H9 (cell line): Measurements from ENCODE around the gene ICAM4. TPM values are rescaled to one million over a fixed set of nuclear protein-coding genes. Genes with fewer than 3 reads are reported as not detected.

ENCODE experiments used
- DNase-seq: peaks from one replicate; pipeline ENCODE4 v3.0.0-alpha.2; 2017
- H2AFZ ChIP-seq: one replicate; pipeline ENCODE4 v1.6.1; 2013; ENCODE audit warnings: mild to moderate bottlenecking, low read length, control low read depth, moderate library complexity
- H2AK5ac ChIP-seq: 2 replicates; pipeline ENCODE4 v1.6.1; 2013; ENCODE audit warnings: low read length, control low read depth, mixed read lengths; ENCODE audit not compliant: insufficient read length
- H2BK120ac ChIP-seq: one replicate; pipeline ENCODE4 v1.6.1; 2013; ENCODE audit warnings: low read depth, mild to moderate bottlenecking, low read length, control low read depth, inconsistent platforms; ENCODE audit not compliant: poor library complexity, severe bottlenecking
- H2BK12ac ChIP-seq: 2 replicates; pipeline ENCODE4 v1.6.1; 2013; ENCODE audit warnings: low read length, control low read depth, mixed read lengths, low read depth; ENCODE audit not compliant: insufficient read length
- H2BK15ac ChIP-seq: 2 replicates; pipeline ENCODE4 v1.6.1; 2013; ENCODE audit warnings: low read depth, low read length, control low read depth
- H2BK20ac ChIP-seq: one replicate; pipeline ENCODE4 v1.6.1; 2013; ENCODE audit warnings: low read depth, mild to moderate bottlenecking, low read length, control low read depth, inconsistent platforms; ENCODE audit not compliant: poor library complexity, severe bottlenecking
- H2BK5ac ChIP-seq: 2 replicates; pipeline ENCODE4 v1.6.1; 2013; ENCODE audit warnings: low read length, control low read depth, mixed read lengths; ENCODE audit not compliant: insufficient read length
- H3K14ac ChIP-seq: 2 replicates; pipeline ENCODE4 v1.6.1; 2013; ENCODE audit warnings: low read length, control low read depth; ENCODE audit not compliant: insufficient read depth
- H3K18ac ChIP-seq: 2 replicates; pipeline ENCODE4 v1.6.1; 2013; ENCODE audit warnings: low read depth, mild to moderate bottlenecking, mixed read lengths, low read length, control low read depth; ENCODE audit not compliant: insufficient read length
- H3K23ac ChIP-seq: 2 replicates; pipeline ENCODE4 v1.6.1; 2013; ENCODE audit warnings: low read length, control low read depth, mixed read lengths, low read depth; ENCODE audit not compliant: insufficient read length
- H3K23me2 ChIP-seq: 2 replicates; pipeline ENCODE4 v1.6.1; 2013; ENCODE audit warnings: low read depth, mild to moderate bottlenecking, mixed read lengths, low read length, control low read depth; ENCODE audit not compliant: insufficient read length, poor library complexity, severe bottlenecking
- H3K27ac ChIP-seq: 2 replicates; pipeline ENCODE4 v1.5.1; 2013; ENCODE audit warnings: low read length, control low read depth, mixed read lengths, low read depth; ENCODE audit not compliant: insufficient read length
- H3K27me3 ChIP-seq: 2 replicates; pipeline ENCODE4 v1.6.1; 2013; ENCODE audit warnings: low read length, control low read depth, inconsistent platforms; ENCODE audit not compliant: insufficient read depth
- H3K4ac ChIP-seq: 2 replicates; pipeline ENCODE4 v1.6.1; 2013; ENCODE audit warnings: low read depth, mild to moderate bottlenecking, control low read depth, inconsistent platforms, low read length, moderate library complexity
- H3K4me1 ChIP-seq: 2 replicates; pipeline ENCODE4 v1.6.1; 2013; ENCODE audit warnings: low read length, control low read depth, inconsistent platforms; ENCODE audit not compliant: insufficient read depth
- H3K4me2 ChIP-seq: 2 replicates; pipeline ENCODE4 v1.6.1; 2013; ENCODE audit warnings: low read length, control low read depth, mixed read lengths; ENCODE audit not compliant: insufficient read length, insufficient read depth
- H3K56ac ChIP-seq: 2 replicates; pipeline ENCODE4 v1.6.1; 2013; ENCODE audit warnings: low read depth, mild to moderate bottlenecking, mixed read lengths, low read length, control low read depth; ENCODE audit not compliant: insufficient read length
- H3K79me1 ChIP-seq: 2 replicates; pipeline ENCODE4 v1.6.1; 2013; ENCODE audit warnings: low read depth, mild to moderate bottlenecking, moderate library complexity, low read length, control low read depth, inconsistent platforms; ENCODE audit not compliant: insufficient read depth, poor library complexity, severe bottlenecking
- H3K79me2 ChIP-seq: 2 replicates; pipeline ENCODE4 v1.6.1; 2013; ENCODE audit warnings: low read length, control low read depth, inconsistent platforms; ENCODE audit not compliant: insufficient read depth
- H3K9ac ChIP-seq: 2 replicates; pipeline ENCODE4 v1.6.1; 2013; ENCODE audit warnings: low read length, control low read depth, mixed read lengths; ENCODE audit not compliant: insufficient read length; ENCODE audit errors: extremely low read depth
- H3K9me3 ChIP-seq: one replicate; pipeline ENCODE4 v1.6.1; 2013; ENCODE audit warnings: low read depth, low read length, inconsistent platforms; ENCODE audit not compliant: control insufficient read depth
- H3T11ph ChIP-seq: one replicate; pipeline ENCODE4 v1.6.1; 2013; ENCODE audit warnings: mild to moderate bottlenecking, low read length, control low read depth, inconsistent platforms
- H4K20me1 ChIP-seq: one replicate; pipeline ENCODE4 v1.6.1; 2013; ENCODE audit not compliant: control insufficient read depth, insufficient read length, insufficient read depth
- H4K5ac ChIP-seq: 2 replicates; pipeline ENCODE4 v1.6.1; 2013; ENCODE audit warnings: low read depth, mild to moderate bottlenecking, mixed read lengths, low read length, control low read depth; ENCODE audit not compliant: insufficient read length
- H4K8ac ChIP-seq: replicated peaks from 2 replicates; pipeline ENCODE4 v1.6.1; 2013; ENCODE audit warnings: low read length, control low read depth, mixed read lengths, low read depth; ENCODE audit not compliant: insufficient read length
- H4K91ac ChIP-seq: 2 replicates; pipeline ENCODE4 v1.6.1; 2013; ENCODE audit warnings: low read depth, mild to moderate bottlenecking, moderate library complexity, mixed read lengths, low read length, control low read depth; ENCODE audit not compliant: insufficient read length
- H3K27ac Mint-ChIP-seq, 3 experiments: 2 replicates in 2 of 3; 3 replicates in 1 of 3; pipeline ENCODE4 v1.8.0; 2020 to 2021; ENCODE audit warnings: mixed read lengths in 3 of 3, mild to moderate bottlenecking in 1 of 3, moderate library complexity in 1 of 3
- H3K27me3 Mint-ChIP-seq: 2 replicates; pipeline ENCODE4 v1.8.0; 2021; ENCODE audit warnings: low read depth, mild to moderate bottlenecking, moderate library complexity, mixed read lengths
- H3K36me3 Mint-ChIP-seq, 3 experiments: 2 replicates in 2 of 3; 3 replicates in 1 of 3; pipeline ENCODE4 v1.8.0; 2020 to 2021; ENCODE audit warnings: low read depth in 3 of 3, mixed read lengths in 3 of 3; ENCODE audit not compliant: insufficient read depth in 1 of 3
- H3K4me1 Mint-ChIP-seq, 2 experiments: 2 replicates each; pipeline ENCODE4 v1.8.0; 2020; ENCODE audit warnings: mixed read lengths in 2 of 2
- H3K4me3 Mint-ChIP-seq, 2 experiments: 2 replicates in 1 of 2; 3 replicates in 1 of 2; pipeline ENCODE4 v1.8.0; 2020 to 2021; ENCODE audit warnings: mild to moderate bottlenecking in 2 of 2, mixed read lengths in 2 of 2, moderate library complexity in 1 of 2
- H3K9me3 Mint-ChIP-seq, 2 experiments: 2 replicates in 1 of 2; 3 replicates in 1 of 2; pipeline ENCODE4 v1.8.0; 2020; ENCODE audit warnings: mild to moderate bottlenecking in 2 of 2, mixed read lengths in 2 of 2, moderate library complexity in 1 of 2
- CTCF ChIP-seq: fragments of 200-600 bp; sonication (generic); conservative IDR thresholded peaks from 3 replicates; pipeline ENCODE4 v1.8.0; 2021; ENCODE audit warnings: antibody characterized with exemption, mild to moderate bottlenecking
- WGBS: extraction: QIAGEN DNeasy Blood & Tissue Kit; methylation state at CpG from one replicate; pipeline ENCODE4 v1.1.7; 2013; ENCODE audit warnings: missing lambda C conversion rate, low lambda C conversion rate, mixed read lengths; ENCODE audit not compliant: insufficient read length; ENCODE audit errors: extremely low coverage; 5-methylcytosine and 5-hydroxymethylcytosine counted together
- total RNA-seq: library from RNA; stranded (reverse); gene quantifications from 2 replicates; pipeline ENCODE4 v1.2.1, GENCODE V29; 2021

ICAM4 gene
- total RNA-seq, 1 experiment from 2014 or later = 1.1 TPM

DNA sequence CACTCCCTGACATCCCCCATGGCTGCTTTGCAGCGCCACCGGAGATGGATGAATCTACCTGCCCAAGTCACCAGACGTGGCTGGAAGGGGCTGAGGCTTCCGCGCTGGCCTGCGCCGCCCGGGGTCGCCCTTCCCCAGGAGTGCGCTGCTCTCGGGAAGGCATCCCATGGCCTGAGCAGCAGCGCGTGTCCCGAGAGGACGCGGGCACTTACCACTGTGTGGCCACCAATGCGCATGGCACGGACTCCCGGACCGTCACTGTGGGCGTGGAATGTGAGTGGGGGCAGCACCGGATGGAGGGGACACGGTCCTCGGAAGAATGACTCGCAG, 7.6 kb downstream of the ICAM4 start:
- Histone ChIP-seq H3K14ac (no peak overlapping the region; the same call in 1 of the 2 replicates), H2AK5ac (no peak overlapping the region), H2BK12ac (no peak overlapping the region), H3K18ac (no peak overlapping the region), H3T11ph (no peak overlapping the region), H2BK120ac (no peak overlapping the region), H3K79me1 (no peaks in the 10 kb centered on the region), H4K5ac (no peak overlapping the region), H3K4me1 (no peaks in the 10 kb centered on the region; the same call in 1 of the 2 replicates), H3K79me2 (no peaks in the 10 kb centered on the region), H4K20me1 (no peaks in the 10 kb centered on the region), H3K4ac (no peak overlapping the region), H3K56ac (no peak overlapping the region), H3K23me2 (peaks cover 33% of the 10 kb centered on the region), H2BK15ac (no peak overlapping the region), H4K91ac (no peak overlapping the region), H4K8ac (no peak overlapping the region), H3K9ac (no peak overlapping the region), H3K4me2 (peak overlapping the region; percentile 3), H2BK5ac (no peak overlapping the region), H3K27me3 (peaks cover 58% of the 10 kb centered on the region), H2AFZ (no peak overlapping the region), H3K27ac (no peak overlapping the region), H2BK20ac (no peak overlapping the region), H3K23ac (no peak overlapping the region), H3K9me3 (no peaks in the 10 kb centered on the region)
- H3K4me3 Mint-ChIP-seq = peak overlapping the region in 1 of 2 experiments; percentile 59; a peak in 2 of 5 replicates
- H3K27me3 Mint-ChIP-seq = peaks cover 96% of the 10 kb centered on the region
- no peaks in the 10 kb centered on the region; a peak in 3 of 7 replicates for H3K36me3 Mint-ChIP-seq
- H3K4me1 Mint-ChIP-seq = peaks cover 12 to 37% of the 10 kb centered on the region in 2 experiments
- H3K9me3 Mint-ChIP-seq = peaks cover 0 to 2% of the 10 kb centered on the region in 2 experiments; a peak in 2 of 5 replicates
- TF ChIP-seq CTCF = peak; percentile 59
- no peak overlapping the region for H3K27ac Mint-ChIP-seq
- no CpG with 5 or more reads among the region's 25 CpGs for WGBS
- DNase-seq = peak; percentile 74
